ENCODE data around the gene STARD3.
"Not testable (repeated sequence)": the region's sequence is repeated elsewhere in the genome, so short reads cannot be mapped to it uniquely, and the experiment has no call there.

The STARD3 gene

GRCh38 chr17:39636927-39637736 is at the start of gene STARD3:
TSS of gene STARD3 (plus strand) at chr17:39637144. CDS start at chr17:39653532, 16,388 bp downstream.
- Histone ChIP-seq H3K4me3 (peak within 1 kb of the TSS; percentile 70 to 97 (median 85)), H3K27ac (peak within 1 kb of the TSS; percentile 86 to 99 (median 95))

- not testable (repeated sequence) for H3K27ac ChIP-seq, H3K4me3 ChIP-seq
Measured at GRCh38 chr17:39590180-39590579, 46.8 kb upstream of the STARD3 start.

GRCh38 chr17:39591958-39592954 is 44.7 kb upstream of the STARD3 start:
- H3K27ac ChIP-seq, result no peak overlapping the region
- no peak overlapping the region for H3K4me3 ChIP-seq

GRCh38 chr17:39593371-39593770 is 43.6 kb upstream of the STARD3 start:
- H3K27ac ChIP-seq, result no peak overlapping the region

GRCh38 chr17:39595294-39595693 is 41.6 kb upstream of the STARD3 start:
- Histone ChIP-seq H3K27ac (no peak overlapping the region), H3K4me3 (no peak overlapping the region)

More at GRCh38 chr17:39593371-39593770, 43.6 kb upstream of the STARD3 start:
- H3K4me3 ChIP-seq, result no peak overlapping the region

GRCh38 chr17:39595928-39596510 is 40.9 kb upstream of the STARD3 start:
- H3K27ac ChIP-seq, result no peak overlapping the region
- no peak overlapping the region for H3K4me3 ChIP-seq

- Histone ChIP-seq H3K4me3 (no peak overlapping the region), H3K27ac (no peak overlapping the region)
Measured at GRCh38 chr17:39596543-39597267, 40.2 kb upstream of the STARD3 start.

- no peak overlapping the region for H3K4me3 ChIP-seq
- H3K27ac ChIP-seq, result no peak overlapping the region
Measured at GRCh38 chr17:39597372-39598046, 39.4 kb upstream of the STARD3 start.

- no peak overlapping the region for H3K27ac ChIP-seq
- no peak overlapping the region for H3K4me3 ChIP-seq
Measured at GRCh38 chr17:39598047-39598481, 38.9 kb upstream of the STARD3 start.

- H3K4me3 ChIP-seq, result no peak overlapping the region
Measured at GRCh38 chr17:39598630-39599003, 38.3 kb upstream of the STARD3 start.

GRCh38 chr17:39599004-39599664 is 37.8 kb upstream of the STARD3 start:
- Histone ChIP-seq H3K4me3 (no peak overlapping the region), H3K27ac (no peak overlapping the region)

More at GRCh38 chr17:39598630-39599003, 38.3 kb upstream of the STARD3 start:
- H3K27ac ChIP-seq, result no peak overlapping the region

- H3K4me3 ChIP-seq, result no peak overlapping the region
Measured at GRCh38 chr17:39599665-39600231, 37.2 kb upstream of the STARD3 start.

GRCh38 chr17:39600288-39600996 is 36.5 kb upstream of the STARD3 start:
- Histone ChIP-seq H3K4me3 (no peak overlapping the region), H3K27ac (no peak overlapping the region)

More at GRCh38 chr17:39599665-39600231, 37.2 kb upstream of the STARD3 start:
- H3K27ac ChIP-seq, result no peak overlapping the region

GRCh38 chr17:39600997-39601597 is 35.8 kb upstream of the STARD3 start:
- no peak overlapping the region for H3K4me3 ChIP-seq
- H3K27ac ChIP-seq, result no peak overlapping the region

GRCh38 chr17:39601758-39602532 is 35.0 kb upstream of the STARD3 start:
- H3K4me3 ChIP-seq, result no peak overlapping the region

More at GRCh38 chr17:39601758-39602532, 35.0 kb upstream of the STARD3 start:
- H3K27ac ChIP-seq, result no peak overlapping the region
